Neural progenitor cell (in vitro differentiated cells): Measurements from ENCODE around the gene SHANK3. TPM values are rescaled to one million over a fixed set of nuclear protein-coding genes. Genes with fewer than 3 reads are reported as not detected.

Source experiments
- DNase-seq: peaks from one replicate; pipeline ENCODE4 v3.0.0-alpha.2; 2016; ENCODE audit warnings: low spot score
- H2AFZ ChIP-seq: fragments of 200-600 bp; sonication (generic); replicated peaks from 2 replicates; pipeline ENCODE4 v1.6.1; 2016; ENCODE audit warnings: antibody characterized with exemption
- H3F3A ChIP-seq: fragments of 200-600 bp; sonication (generic); 2 replicates; pipeline ENCODE4 v1.6.1; 2016; ENCODE audit warnings: antibody characterized with exemption, low read depth
- H3K27ac ChIP-seq: fragments of 200-600 bp; sonication (generic); 2 replicates; pipeline ENCODE4 v1.5.1; 2016; ENCODE audit warnings: mild to moderate bottlenecking
- H3K27me3 ChIP-seq: fragments of 200-600 bp; sonication (generic); 2 replicates; pipeline ENCODE4 v1.6.1; 2016; ENCODE audit warnings: mild to moderate bottlenecking, moderate library complexity
- H3K36me3 ChIP-seq: fragments of 200-600 bp; sonication (generic); 2 replicates; pipeline ENCODE4 v1.5.1; 2016
- H3K4me1 ChIP-seq: fragments of 200-600 bp; sonication (generic); 2 replicates; pipeline ENCODE4 v1.6.1; 2016; ENCODE audit warnings: mixed run types
- H3K4me2 ChIP-seq: fragments of 200-600 bp; sonication (generic); 2 replicates; pipeline ENCODE4 v1.6.1; 2016
- H3K4me3 ChIP-seq: fragments of 200-600 bp; sonication (generic); 2 replicates; pipeline ENCODE4 v1.5.1; 2016
- H3K79me2 ChIP-seq: fragments of 200-600 bp; sonication (generic); 2 replicates; pipeline ENCODE4 v1.6.1; 2016; ENCODE audit warnings: low read depth
- H3K9ac ChIP-seq: fragments of 200-600 bp; sonication (generic); 2 replicates; pipeline ENCODE4 v1.6.1; 2016
- H3K9me3 ChIP-seq: fragments of 200-600 bp; sonication (generic); 2 replicates; pipeline ENCODE4 v1.5.1; 2016; ENCODE audit warnings: low read depth
- H4K20me1 ChIP-seq: fragments of 200-600 bp; sonication (generic); 2 replicates; pipeline ENCODE4 v1.6.1; 2016; ENCODE audit warnings: low read depth
- H3K27ac Mint-ChIP-seq: 3 replicates; pipeline ENCODE4 v1.8.0; 2021; ENCODE audit warnings: mixed read lengths
- H3K27me3 Mint-ChIP-seq: 2 replicates; pipeline ENCODE4 v1.8.0; 2022; ENCODE audit warnings: low read depth, mild to moderate bottlenecking, inconsistent platforms, moderate library complexity, mixed read lengths; ENCODE audit not compliant: insufficient read depth
- H3K36me3 Mint-ChIP-seq: 3 replicates; pipeline ENCODE4 v1.8.0; 2021; ENCODE audit warnings: mixed read lengths
- H3K4me1 Mint-ChIP-seq: 3 replicates; pipeline ENCODE4 v1.8.0; 2021; ENCODE audit warnings: mixed read lengths
- H3K4me3 Mint-ChIP-seq: 3 replicates; pipeline ENCODE4 v1.8.0; 2021; ENCODE audit warnings: mild to moderate bottlenecking, moderate library complexity, mixed read lengths
- H3K9me3 Mint-ChIP-seq: 3 replicates; pipeline ENCODE4 v1.8.0; 2020; ENCODE audit warnings: mixed read lengths
- CTCF ChIP-seq: fragments of 200-600 bp; sonication (generic); IDR thresholded peaks from 2 replicates; pipeline ENCODE4 v1.5.1; 2017; ENCODE audit warnings: antibody characterized with exemption, mild to moderate bottlenecking
- EZH2 ChIP-seq: fragments of 200-600 bp; sonication (generic); IDR thresholded peaks from 2 replicates; pipeline ENCODE4 v1.6.1; 2017; ENCODE audit warnings: antibody characterized with exemption, mild to moderate bottlenecking, moderate library complexity
- EZH2phosphoT487 ChIP-seq: fragments of 200-600 bp; sonication (generic); IDR thresholded peaks from 2 replicates; pipeline ENCODE4 v1.6.1; 2017; ENCODE audit warnings: antibody characterized with exemption
- total RNA-seq: library from RNA; depleted of rRNA; stranded (reverse); fragments of >200 nt; gene quantifications from 2 replicates; pipeline ENCODE4 v1.2.3, GENCODE V29; 2015; ENCODE audit warnings: low replicate concordance

SHANK3 gene
- total RNA-seq, 1 donor from 2014 or later = 0.65 TPM

DNA sequence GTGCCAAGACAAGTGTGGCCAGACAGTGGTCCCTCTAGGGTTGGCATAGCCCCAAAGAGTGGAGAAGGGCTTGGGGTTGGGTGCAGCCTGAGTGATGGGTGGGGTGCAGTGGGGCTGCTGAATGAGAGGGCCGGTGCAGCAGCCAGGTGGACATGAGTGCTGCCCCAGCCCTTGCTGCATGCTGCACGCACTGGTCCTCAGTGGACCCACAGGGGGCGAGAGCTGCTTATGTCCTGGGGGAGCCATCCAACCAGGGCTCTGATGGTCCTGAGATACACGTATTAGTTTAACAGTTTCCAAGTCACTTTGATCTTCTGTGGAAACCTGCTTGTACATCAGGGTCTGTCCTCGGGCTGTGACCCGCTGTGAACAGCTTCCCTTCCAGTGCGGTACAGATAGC lies 41.5 kb downstream of the SHANK3 start:
- DNase-seq = no peak
- Mint-ChIP-seq H3K27me3 (peaks cover 10% of the 10 kb centered on the region), H3K9me3 (no peaks in the 10 kb centered on the region), H3K4me1 (peaks cover 3% of the 10 kb centered on the region), H3K27ac (peak overlapping the region; percentile 57), H3K36me3 (peaks cover 26% of the 10 kb centered on the region), H3K4me3 (peak overlapping the region; percentile 38)
- no peak overlapping the region for H3K4me2 ChIP-seq
- no peaks in the 10 kb centered on the region for H3F3A ChIP-seq
- no peak overlapping the region for H3K9ac ChIP-seq
- peaks cover 18% of the 10 kb centered on the region for H3K27me3 ChIP-seq
- H2AFZ ChIP-seq = no peak overlapping the region
- H4K20me1 ChIP-seq = peaks cover 11% of the 10 kb centered on the region
- H3K36me3 ChIP-seq = no peaks in the 10 kb centered on the region
- no peaks in the 10 kb centered on the region for H3K4me1 ChIP-seq
- H3K4me3 ChIP-seq = no peak overlapping the region
- TF ChIP-seq EZH2 (no peak), CTCF (no peak), EZH2phosphoT487 (no peak)
- no peak overlapping the region for H3K27ac ChIP-seq
- H3K79me2 ChIP-seq = no peaks in the 10 kb centered on the region
- H3K9me3 ChIP-seq = no peaks in the 10 kb centered on the region

- Histone ChIP-seq H3K27ac (no peak overlapping the region), H3K79me2 (no peaks in the 10 kb centered on the region), H2AFZ (no peak overlapping the region), H3K4me1 (peaks cover 2% of the 10 kb centered on the region), H3F3A (no peaks in the 10 kb centered on the region), H4K20me1 (peaks cover 17% of the 10 kb centered on the region), H3K27me3 (peaks cover 24% of the 10 kb centered on the region), H3K9me3 (no peaks in the 10 kb centered on the region), H3K4me3 (no peak overlapping the region), H3K4me2 (no peak overlapping the region), H3K36me3 (no peaks in the 10 kb centered on the region), H3K9ac (no peak overlapping the region)
- Mint-ChIP-seq H3K27me3 (peaks cover 16% of the 10 kb centered on the region), H3K27ac (no peak overlapping the region), H3K4me1 (peaks cover 8% of the 10 kb centered on the region), H3K9me3 (no peaks in the 10 kb centered on the region), H3K4me3 (no peak overlapping the region), H3K36me3 (peaks cover 32% of the 10 kb centered on the region)
- TF ChIP-seq CTCF = no peak
- no peak for TF ChIP-seq EZH2
- no peak for DNase-seq
Observed at GRCh38 chr22:50714631-50715179, 42.1 kb downstream of the SHANK3 start.

- H3K27ac ChIP-seq = no peak overlapping the region
- Mint-ChIP-seq H3K4me3 (no peak overlapping the region), H3K9me3 (no peaks in the 10 kb centered on the region), H3K36me3 (peaks cover 32% of the 10 kb centered on the region), H3K4me1 (peaks cover 8% of the 10 kb centered on the region), H3K27me3 (peaks cover 17% of the 10 kb centered on the region), H3K27ac (no peak overlapping the region)
- no peaks in the 10 kb centered on the region for H3K9me3 ChIP-seq
- no peak overlapping the region for H2AFZ ChIP-seq
- H3K9ac ChIP-seq = no peak overlapping the region
- H3K27me3 ChIP-seq = peaks cover 29% of the 10 kb centered on the region
- no peaks in the 10 kb centered on the region for H3F3A ChIP-seq
- TF ChIP-seq EZH2 = no peak
- no peak for TF ChIP-seq CTCF
- TF ChIP-seq EZH2phosphoT487 = no peak
- peaks cover 19% of the 10 kb centered on the region for H4K20me1 ChIP-seq
- peaks cover 5% of the 10 kb centered on the region for H3K4me1 ChIP-seq
- no peaks in the 10 kb centered on the region for H3K79me2 ChIP-seq
- DNase-seq = no peak
- no peak overlapping the region for H3K4me3 ChIP-seq
- no peaks in the 10 kb centered on the region for H3K36me3 ChIP-seq
- H3K4me2 ChIP-seq = no peak overlapping the region
Observed at GRCh38 chr22:50715250-50715649, 42.6 kb downstream of the SHANK3 start.
